ENCODE data around the gene EIF4G3.

- TF ChIP-seq CTCF (IDR thresholded peaks at IDR 0.05) (no peak), POLR2A (IDR thresholded peaks at IDR 0.05) (no peak), EP300 (IDR thresholded peaks at IDR 0.05) (no peak)
These were observed 1.9 kb downstream of the EIF4G3 start for GRCh38 chr1:21174654-21175323.
